GM18499 (cell line): ENCODE measurements around the gene BACH2.

ENCODE experiments used
- ATAC-seq: cut with Tn5 transposase; IDR thresholded peaks from one replicate; pipeline ENCODE4 v1.9.1; 2021; ENCODE audit warnings: moderate number of reproducible peaks; ENCODE audit not compliant: insufficient read depth, unreplicated experiment

BACH2 gene

DNA sequence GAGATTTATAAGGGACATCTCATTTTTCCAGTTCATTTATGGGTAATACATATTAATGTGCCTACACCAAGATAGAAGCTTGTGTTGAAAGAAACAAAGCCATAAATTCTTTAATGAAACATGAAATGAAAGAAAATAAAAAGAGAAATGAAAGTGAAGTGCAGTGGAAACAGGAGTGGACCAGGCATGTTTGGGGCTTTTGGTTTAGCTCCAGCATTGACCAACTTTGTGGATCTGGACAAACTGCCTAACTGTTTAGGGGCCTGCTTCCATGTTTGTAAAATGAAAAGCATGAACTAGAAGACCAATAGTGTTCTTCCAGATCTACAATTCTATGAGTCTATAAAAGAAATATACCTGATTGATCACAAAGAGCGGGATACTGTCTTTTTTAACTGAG is 277.4 kb downstream of the BACH2 start:
- ATAC-seq: no peak

DNA sequence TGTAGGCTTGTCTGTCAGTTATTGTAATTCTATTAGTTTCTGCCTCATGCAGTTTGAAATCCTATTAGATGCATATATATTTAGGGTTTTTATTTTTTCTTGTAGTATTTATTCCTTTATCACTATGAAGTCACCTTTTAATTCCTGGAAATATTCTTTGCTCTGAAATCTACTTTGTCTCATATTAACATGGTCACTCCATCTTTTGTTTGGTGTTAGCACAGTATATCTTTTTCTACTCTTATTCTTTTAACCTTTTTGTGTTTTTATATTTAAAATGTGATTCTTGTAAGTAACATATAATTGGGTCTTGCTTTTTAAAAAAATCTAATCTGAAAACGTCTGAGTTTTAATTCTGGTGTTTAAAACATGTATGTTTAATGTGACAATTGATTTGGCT is 280.8 kb downstream of the BACH2 start:
- ATAC-seq: no peak

DNA sequence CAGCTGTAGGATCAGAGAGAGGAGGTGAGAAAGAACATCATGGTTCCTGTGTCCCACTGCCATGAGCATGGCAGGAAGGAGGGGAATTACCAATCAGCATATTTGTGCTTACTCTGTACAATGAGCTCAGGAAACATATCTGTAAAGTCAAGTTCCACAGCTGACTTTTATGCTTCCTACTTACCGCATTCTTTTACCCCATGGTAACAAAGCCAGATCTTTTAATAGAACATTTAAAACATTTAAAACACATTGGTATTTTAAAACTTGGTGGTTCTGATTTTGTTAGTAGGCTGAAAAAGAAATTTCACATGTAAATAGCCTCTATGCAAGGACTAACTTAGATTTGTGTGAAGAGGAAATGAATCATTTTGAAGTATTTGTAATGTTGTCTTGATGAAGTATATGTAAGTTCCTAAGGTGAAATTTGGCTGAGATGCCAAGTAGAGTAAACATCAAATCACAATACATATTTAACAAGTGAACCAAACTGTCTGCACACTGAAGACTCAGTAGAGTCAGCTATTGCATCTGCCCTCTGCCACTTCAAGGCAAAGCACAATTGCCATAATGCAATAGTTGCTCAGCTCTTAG is 287.6 kb downstream of the BACH2 start:
- ATAC-seq: no peak

DNA sequence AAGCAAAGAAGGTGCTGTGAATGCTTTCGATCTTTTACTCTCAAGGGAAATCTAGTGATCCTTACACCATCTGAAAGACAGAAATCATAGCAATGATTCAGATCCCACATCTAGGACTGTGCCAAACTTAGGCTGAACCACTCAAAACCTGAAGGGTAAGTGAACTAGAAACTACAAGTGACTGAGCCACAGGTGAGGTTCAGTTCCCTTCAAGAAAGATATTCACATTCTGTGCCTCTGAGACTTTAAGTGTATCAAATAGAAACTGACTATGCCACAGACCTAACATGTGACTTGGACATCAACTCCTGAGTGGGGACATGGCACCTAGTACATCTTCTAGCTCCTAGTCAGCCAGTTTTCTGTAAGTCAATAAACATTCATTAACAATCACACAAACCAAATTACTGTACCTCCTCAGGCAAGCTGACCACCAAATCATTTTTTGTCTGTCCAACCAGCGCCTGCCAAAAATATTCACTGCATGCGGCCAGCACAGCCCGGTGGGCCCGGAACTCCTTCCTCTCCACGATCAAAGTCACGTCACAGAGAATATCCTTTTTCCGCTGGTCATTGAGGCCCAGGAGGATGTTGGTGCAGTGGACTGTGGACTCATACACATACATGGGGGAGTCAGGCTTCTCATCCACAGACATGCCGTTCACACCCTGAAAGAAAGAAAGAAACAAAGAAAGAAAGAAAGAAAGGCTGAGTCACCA is 288.3 kb downstream of the BACH2 start:
- ATAC-seq: no peak

DNA sequence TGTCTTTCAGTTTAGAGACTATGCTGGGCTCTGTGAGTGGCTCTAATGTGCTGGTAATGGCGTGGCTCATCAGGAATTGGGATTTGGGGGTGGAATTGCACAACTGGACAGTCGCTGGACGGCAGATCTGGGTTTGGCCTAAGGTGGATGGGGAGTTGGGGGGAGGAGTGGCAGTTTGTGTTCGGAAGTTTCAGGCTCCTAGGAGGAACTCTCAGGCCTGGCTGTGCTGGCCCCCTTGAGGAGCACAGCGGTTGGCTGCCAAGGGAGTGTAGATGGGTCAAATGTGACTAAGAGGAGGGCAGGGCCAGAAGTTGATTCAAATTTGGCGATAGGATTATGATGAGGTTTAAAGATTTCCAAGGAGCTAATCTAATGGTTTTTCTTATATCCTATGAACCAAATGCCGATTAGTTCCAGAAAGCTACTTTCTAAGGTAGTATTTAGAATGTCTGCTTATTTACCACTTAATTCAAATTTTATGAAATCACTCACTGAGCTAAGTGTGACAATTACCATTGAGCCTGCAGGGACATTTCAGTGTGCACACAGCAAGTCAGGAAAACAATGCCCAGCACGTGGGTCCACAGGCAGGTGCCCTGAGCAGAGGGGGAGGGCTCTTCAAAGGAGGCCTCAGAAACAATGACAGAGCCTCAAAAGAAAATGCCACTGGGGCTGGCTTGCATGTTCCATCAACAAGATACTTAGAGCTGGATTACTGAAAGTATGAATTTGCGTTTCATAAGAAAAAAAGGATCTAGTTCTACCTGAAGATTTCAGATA is 291.4 kb downstream of the BACH2 start:
- no peak for ATAC-seq

DNA sequence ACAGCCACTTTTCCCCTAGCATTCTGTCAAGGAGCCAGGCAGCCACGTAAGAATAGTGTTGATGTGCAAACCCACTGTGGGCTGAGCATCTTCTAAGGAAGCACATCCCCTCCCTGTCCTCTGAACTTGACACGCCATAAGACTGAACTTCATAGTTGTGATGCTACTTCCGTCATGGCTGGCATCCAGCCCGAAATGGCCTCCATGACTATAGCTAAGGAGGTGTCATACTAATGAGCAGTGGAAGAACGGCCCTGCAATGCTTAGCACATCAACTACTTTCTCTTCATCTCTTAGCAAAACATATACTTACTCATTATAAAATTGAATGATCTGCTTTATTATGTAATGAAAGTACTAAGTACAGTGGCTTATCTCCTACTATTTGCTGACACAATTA is 292.1 kb downstream of the BACH2 start:
- ATAC-seq: no peak

DNA sequence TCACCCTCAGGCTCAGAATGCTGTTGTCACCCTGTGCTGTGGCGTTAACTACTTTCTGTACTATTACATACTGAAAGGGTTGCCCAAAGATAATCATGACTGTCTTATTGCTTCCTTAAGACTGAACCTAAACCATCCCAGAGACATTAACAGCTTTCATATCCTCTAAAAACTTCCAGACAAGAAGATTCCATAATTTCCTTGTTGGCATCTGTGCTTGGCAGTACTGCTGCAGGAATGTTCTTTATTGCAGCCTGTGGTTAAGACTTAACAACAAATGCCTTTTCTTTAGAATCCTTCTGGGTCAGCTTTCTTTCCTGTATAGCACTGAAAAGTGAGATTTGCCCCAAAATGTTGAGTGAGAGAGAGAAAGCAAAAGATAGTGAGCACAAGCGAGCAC is 292.7 kb downstream of the BACH2 start:
- no peak for ATAC-seq

DNA sequence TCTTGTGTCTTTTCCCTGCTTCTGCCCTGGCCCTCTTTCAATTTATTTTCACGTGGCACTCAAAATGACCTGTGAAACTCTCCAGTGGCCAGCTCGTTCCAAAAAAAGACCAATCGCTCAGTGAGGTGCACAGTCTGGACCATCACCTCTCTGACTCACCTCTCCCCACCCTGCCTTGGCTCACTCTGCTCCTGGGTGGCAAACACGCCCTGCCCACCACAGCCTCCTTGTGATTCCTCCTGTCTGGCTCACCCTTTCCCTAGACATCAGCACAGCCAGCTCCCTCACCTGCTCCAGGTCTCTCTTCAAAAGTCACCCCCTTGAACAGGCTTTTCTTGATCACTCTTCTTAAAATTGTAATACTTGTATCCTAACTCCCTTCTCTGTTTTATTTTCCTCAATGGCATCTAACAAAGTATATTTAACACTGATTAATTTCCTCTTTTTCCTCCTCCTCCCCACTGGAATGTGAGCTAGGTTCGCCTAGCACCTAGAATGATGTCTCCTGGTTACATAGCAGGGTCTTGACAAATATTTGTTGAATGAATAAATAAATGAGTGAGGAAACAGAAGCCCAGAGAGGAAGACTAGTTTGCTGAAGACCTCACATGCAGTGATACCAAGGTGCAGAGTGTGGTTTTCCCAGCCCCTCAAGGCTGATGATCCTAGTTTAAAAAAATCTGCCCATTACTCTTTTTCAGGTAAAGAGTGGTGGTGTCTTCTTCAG is 293.4 kb downstream of the BACH2 start:
- ATAC-seq: no peak

DNA sequence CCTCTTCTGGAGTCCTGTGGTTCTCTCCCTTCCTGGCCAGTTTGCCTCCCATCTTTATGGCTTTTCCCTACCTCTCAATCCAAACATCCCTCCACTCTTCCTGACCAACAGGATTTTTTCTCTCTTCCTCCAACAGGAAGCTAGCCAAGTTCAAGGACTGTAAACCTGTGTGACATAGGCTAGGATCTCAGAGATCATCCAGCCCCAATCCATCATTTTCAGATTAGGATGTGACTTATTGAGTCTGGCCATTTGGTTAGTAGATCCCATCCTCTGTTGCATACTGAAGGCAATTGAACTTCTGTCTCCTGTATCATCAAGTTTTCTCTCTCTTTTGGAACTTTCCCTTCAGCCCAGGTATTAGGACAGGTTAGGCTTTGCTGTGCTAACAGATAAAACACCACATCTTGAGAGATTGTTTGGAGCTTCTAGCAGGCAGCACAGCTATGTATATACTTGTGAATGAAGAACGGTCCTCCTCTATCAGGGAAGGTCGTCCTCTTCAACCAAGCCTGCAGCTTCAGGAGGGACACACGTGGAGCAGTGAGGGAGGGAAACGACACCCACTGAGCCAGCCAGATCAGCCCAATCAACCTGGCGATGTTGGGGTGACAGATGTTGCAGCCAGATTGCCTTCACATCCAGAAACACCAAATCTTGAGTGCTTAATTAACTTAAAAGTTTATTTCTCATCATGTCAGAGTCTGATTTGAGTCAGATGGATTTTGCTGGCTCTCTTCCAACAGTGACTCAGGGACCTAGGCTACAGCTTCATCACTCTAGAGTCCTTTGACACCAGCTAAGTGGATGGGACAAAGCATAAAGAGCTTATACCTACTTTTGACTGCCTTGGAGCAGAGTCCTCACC is 295.5 kb downstream of the BACH2 start:
- ATAC-seq: no peak

DNA sequence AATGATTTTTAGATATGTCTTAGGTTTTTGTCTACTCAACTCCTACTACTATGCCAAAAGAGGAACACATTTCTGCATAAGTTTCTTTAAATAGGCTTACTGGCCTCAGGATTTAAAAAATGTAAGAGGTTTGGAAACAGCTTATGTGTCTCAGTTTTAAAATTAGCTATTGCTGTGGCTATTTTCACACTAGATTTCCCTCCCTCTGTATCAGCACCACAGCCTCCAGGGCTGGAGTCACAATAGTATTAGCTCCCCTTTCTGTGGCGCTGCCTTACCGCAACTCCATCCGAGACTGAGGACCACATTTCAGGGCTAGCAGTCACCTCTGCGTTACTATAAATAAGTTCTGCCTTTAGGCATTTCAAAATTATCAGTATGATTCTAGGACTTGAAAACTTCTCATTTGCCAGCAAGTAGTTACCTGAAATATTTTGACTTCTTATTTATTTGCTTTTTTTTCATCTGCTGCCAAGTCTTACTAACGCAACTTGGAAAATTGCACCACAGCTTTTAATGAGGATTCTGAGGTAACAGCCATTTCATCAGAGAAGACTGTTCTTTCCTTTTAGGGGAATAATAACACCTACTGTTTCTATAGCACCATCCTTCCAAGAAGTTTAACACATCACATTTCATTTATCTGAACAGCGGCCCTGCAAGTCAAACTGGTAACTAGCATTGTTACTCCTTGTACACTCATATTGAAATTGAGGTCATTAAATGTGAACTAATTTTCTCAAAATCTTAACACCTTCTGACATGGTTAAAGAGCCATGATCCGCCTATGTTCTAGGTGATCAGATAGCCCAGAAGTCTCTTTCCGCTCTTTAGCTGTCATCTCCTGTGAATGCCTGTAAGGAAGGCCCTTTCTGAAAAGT is 296.5 kb downstream of the BACH2 start:
- no peak for ATAC-seq

DNA sequence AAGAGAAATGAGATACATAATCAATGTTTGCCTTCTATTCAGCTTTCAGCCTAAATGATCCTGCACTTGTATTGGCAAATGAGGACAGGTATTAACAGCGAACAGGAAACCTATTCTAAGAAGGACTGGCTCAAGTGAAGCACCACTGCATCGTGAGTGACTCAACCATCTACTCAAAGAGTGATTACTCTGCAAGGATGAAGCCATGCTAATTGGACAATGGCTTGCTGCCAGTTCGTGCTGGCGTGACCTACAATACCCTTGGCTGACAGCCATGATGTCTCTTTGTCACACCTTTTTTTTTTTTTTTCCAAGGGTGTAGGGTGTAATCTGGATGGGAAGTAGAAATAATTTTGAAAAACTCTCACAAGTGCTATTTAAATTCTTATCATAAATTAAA is 297.5 kb downstream of the BACH2 start:
- ATAC-seq: no peak

DNA sequence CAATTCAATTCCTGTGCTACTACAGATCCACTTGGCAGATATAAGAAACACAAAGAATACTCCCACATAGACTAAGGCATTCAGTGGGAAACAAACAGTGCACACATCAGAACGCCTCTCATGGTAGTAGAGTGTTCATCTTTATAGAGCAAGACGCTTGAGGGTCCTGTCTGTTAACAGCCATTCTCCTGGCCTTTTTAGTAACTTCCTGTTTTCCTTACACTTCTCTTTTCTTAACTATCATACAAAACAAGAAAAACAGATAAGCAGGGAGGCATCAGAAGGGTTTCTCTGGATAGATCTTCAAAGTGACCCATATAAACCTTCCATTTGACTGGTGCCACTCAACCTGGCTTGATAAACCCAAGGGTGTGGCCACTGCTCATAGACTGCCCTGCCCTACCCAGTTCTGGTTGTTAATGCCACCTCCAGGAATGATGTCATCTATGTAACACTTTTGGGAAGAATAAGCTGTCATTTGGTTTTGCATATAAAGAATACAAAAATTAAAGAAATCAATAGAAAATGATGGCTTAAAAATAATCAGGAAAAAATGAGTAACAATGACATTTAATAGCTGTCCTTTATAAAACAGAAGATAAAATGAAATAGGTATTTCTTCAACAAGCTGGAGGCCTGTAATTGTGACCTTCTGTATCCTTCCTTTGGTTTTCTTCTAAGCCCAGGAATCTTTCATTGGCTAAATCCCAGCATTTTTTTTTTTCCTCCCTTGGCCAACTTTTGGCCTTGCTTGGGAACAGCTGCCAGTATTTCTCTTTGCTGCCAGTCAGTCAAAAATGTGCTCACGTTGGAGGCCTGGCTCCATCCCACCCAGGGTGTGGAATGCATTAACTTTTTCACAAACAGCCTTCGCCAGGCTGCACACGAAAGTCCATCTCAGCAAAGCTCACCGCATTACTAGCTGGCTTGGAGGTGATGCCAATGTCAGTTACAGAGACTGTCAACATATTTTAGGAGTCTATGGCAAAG is 298.9 kb downstream of the BACH2 start:
- no peak for ATAC-seq

DNA sequence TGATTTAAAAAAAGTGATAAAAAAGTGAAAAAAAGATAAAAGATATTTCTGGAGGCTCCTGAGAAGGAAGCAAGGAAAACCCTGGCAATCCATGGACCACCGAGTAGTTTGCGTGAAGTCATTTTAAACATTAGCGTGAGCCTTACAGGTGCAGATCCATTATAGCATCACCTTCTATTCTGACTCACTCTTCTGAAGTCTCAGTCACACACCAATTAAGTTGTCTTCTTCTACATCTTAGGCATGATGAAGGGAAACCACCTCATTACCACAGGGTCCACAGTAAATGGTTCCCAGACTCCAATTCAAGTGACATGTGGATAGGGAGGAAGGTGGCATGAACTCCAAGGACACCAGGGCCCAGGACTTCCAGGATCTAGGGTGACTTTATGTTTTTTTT is 303.2 kb downstream of the BACH2 start:
- no peak for ATAC-seq

DNA sequence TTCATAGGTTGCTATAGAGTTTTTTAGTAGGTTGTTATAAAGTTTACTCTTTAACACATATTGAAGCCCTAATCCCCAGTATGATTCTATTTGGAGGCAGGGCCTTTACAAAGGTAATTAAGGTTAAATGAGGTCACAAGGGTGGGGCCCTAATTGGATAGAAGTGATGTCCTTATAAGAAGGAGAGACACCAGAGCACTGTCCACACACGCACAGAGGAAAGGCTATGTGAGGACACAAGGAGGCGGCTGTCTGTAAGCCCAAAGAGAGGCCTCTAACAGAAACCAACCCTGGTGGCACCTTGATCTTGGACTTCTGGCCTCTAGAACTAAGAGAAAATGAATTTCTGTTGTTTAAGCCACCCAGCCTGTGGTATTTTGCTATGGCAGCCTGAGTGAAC is 303.8 kb downstream of the BACH2 start:
- ATAC-seq: no peak

DNA sequence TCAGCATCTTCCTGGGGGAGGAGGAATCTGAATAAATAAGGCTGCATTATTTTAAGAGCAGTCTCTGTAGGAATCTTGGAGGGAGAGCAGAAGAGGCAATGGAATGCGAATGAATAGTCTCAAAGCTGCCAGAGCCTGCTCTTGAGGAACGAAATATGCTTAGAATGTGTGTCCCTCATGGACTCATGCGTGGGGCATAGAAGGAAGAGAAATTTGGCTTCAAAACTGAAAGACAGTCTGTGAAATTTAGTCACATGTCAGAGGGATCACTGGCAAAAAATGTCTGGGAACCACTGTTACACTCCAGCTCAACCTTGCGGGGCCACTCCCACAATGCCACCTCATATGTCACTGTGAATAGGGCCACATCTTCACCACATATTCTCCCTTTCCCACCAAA is 306.9 kb downstream of the BACH2 start:
- no peak for ATAC-seq

DNA sequence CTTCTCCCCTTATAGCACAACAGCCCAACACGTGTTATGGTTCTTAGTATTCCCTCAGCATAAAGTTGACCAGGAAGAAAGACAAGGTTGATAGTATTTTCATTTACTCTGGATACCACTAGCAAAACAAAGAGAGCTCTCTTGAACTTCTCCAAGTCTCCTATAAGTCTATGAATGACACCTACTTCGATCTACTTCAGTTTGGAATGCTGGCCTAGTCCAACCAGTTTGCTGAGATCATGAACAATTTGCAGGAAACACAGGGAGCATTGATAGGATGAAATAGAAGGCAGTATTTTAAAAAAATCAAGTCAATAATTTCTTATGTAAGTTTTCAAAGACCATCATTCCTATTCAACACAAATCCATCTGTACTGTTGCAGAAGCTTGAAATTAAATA is 308.8 kb downstream of the BACH2 start:
- ATAC-seq: no peak

DNA sequence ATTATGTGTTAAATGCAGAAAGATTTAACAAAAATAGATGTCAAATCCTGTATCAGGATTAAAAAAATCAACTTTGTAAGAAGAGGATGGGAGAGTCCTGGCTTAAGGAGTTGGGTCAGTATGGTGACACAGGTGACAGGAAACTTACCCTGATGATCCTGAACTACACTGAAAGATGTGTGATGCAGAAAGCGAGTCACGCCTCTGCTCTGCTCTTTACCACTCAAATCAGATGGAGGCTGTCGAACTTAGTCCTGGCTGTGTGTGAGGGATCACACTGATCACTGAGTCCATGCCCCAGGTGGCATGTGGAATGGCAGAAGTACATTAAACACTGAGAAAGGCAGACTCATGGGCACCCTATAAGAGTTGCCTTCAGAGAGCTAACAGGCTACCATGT is 309.5 kb downstream of the BACH2 start:
- ATAC-seq: no peak

DNA sequence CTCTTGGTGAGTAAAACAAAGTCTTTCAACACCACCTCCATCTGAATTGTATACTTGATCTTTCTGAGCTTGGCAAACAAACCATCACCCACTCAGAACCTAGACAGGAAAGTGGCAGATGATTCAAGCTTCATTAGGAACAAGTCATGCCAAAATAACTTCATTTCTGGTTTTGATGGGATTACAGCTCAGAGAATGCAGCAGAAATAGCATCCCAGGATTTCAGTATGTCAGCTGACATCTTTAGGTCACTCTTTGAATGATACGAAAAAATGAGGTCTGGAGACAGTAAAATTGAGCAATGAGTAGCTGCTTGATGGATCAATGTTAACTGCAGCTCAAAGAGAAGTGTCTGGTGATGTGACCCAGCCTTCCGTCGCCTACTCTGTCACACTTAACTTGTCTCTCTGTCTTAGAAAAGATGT is 310.0 kb downstream of the BACH2 start:
- no peak for ATAC-seq
